Liver (tissue), 9 donors: ENCODE data around the gene CLDN5. TPM values are rescaled to one million over a fixed set of nuclear protein-coding genes. Genes with fewer than 3 reads are reported as not detected.

Experiments
- DNase-seq: peaks from one replicate; pipeline ENCODE4 v3.0.0-alpha.2; 2017; ENCODE audit warnings: low spot score
- H3K27ac ChIP-seq, 2 donors: one replicate each; pipeline ENCODE4 v1.7.0; 2013; ENCODE audit warnings: inconsistent platforms in 2 of 2, low read length in 2 of 2, control low read depth in 1 of 2, low read depth in 1 of 2, mild to moderate bottlenecking in 1 of 2
- H3K27me3 ChIP-seq, 4 donors: one replicate each; pipeline versions ENCODE4 v1.6.1 to v1.7.0; 2013; ENCODE audit warnings: low read length in 3 of 4, inconsistent platforms in 1 of 4, mild to moderate bottlenecking in 1 of 4, moderate library complexity in 1 of 4; ENCODE audit not compliant: control insufficient read depth in 4 of 4, insufficient read depth in 4 of 4
- H3K36me3 ChIP-seq, 4 donors: one replicate each; pipeline versions ENCODE4 v1.6.1 to v1.7.0; 2013; ENCODE audit warnings: low read length in 3 of 4, mild to moderate bottlenecking in 3 of 4, low read depth in 1 of 4, moderate library complexity in 1 of 4; ENCODE audit not compliant: control insufficient read depth in 4 of 4, insufficient read depth in 3 of 4
- H3K4me1 ChIP-seq, 4 donors: one replicate each; pipeline versions ENCODE4 v1.6.1 to v1.7.0; 2013; ENCODE audit warnings: low read length in 3 of 4, mild to moderate bottlenecking in 3 of 4, moderate library complexity in 1 of 4; ENCODE audit not compliant: control insufficient read depth in 4 of 4, insufficient read depth in 4 of 4
- H3K4me3 ChIP-seq, 3 donors: one replicate each; pipeline versions ENCODE4 v1.6.1 to v1.7.0; 2013; ENCODE audit warnings: low read length in 3 of 3, control low read depth in 1 of 3, low read depth in 1 of 3, mild to moderate bottlenecking in 1 of 3
- H3K9ac ChIP-seq, 2 donors: one replicate each; pipeline ENCODE4 v1.7.0; 2013; ENCODE audit warnings: low read length in 2 of 2, mild to moderate bottlenecking in 2 of 2, moderate library complexity in 2 of 2, control low read depth in 1 of 2, low read depth in 1 of 2
- H3K9me3 ChIP-seq, 4 donors: one replicate each; pipeline versions ENCODE4 v1.6.1 to v1.7.0; 2013; ENCODE audit warnings: low read length in 3 of 4; ENCODE audit not compliant: control insufficient read depth in 4 of 4
- EGR1 ChIP-seq, 2 donors: IDR thresholded peaks; 2 replicates each; pipeline ENCODE4 v1.6.1; 2016 to 2018; ENCODE audit warnings: antibody characterized with exemption in 2 of 2, low read depth in 2 of 2
- FOXA1 ChIP-seq: IDR thresholded peaks from 2 replicates; pipeline ENCODE4 v1.6.1; 2016; ENCODE audit warnings: antibody characterized with exemption
- FOXA2 ChIP-seq: IDR thresholded peaks from 2 replicates; pipeline ENCODE4 v1.6.1; 2016; ENCODE audit warnings: antibody characterized with exemption
- GABPA ChIP-seq, 2 donors: IDR thresholded peaks in 1 of 2; conservative IDR thresholded peaks in 1 of 2; 2 replicates each; pipeline ENCODE4 v1.6.1; 2016; ENCODE audit warnings: antibody characterized with exemption in 2 of 2, mild to moderate bottlenecking in 1 of 2, moderate library complexity in 1 of 2
- HNF4A ChIP-seq, 2 donors: conservative IDR thresholded peaks; 2 replicates each; pipeline ENCODE4 v1.6.1; 2016; ENCODE audit warnings: antibody characterized with exemption in 2 of 2, mild to moderate bottlenecking in 2 of 2
- JUND ChIP-seq, 2 donors: IDR thresholded peaks; 2 replicates each; pipeline ENCODE4 v1.6.1; 2016; ENCODE audit warnings: antibody characterized with exemption in 2 of 2
- NR2F2 ChIP-seq: IDR thresholded peaks from 2 replicates; pipeline ENCODE4 v1.6.1; 2016; ENCODE audit warnings: antibody characterized with exemption
- RAD21 ChIP-seq, 2 donors: IDR thresholded peaks; 2 replicates each; pipeline ENCODE4 v1.6.1; 2016; ENCODE audit warnings: antibody characterized with exemption in 2 of 2, mild to moderate bottlenecking in 2 of 2
- RXRA ChIP-seq, 2 donors: IDR thresholded peaks; 2 replicates each; pipeline ENCODE4 v1.6.1; 2017 to 2018; ENCODE audit warnings: antibody characterized with exemption in 2 of 2, mild to moderate bottlenecking in 1 of 2
- SP1 ChIP-seq: IDR thresholded peaks from 2 replicates; pipeline ENCODE4 v1.6.1; 2018; ENCODE audit warnings: antibody characterized with exemption, mild to moderate bottlenecking
- TAF1 ChIP-seq: conservative IDR thresholded peaks from 2 replicates; pipeline ENCODE4 v1.6.1; 2016; ENCODE audit warnings: antibody characterized with exemption, mild to moderate bottlenecking
- YY1 ChIP-seq: IDR thresholded peaks from 2 replicates; pipeline ENCODE4 v1.6.1; 2016; ENCODE audit warnings: antibody characterized with exemption, mild to moderate bottlenecking
- WGBS: extraction: QIAGEN DNeasy Blood & Tissue Kit; methylation state at CpG from one replicate; pipeline ENCODE4 v1.1.7; 2013; 5-methylcytosine and 5-hydroxymethylcytosine counted together
- polyA plus RNA-seq, 2 donors: library from polyadenylated mRNA; stranded (reverse) in 1 of 2; unstranded in 1 of 2; fragments of 200-250 nt in 1 of 2; fragments of >200 nt in 1 of 2; fragmentation: Nextera tagmentation in 1 of 2; extraction: Ambion mirVana in 1 of 2; gene quantifications; one replicate each; pipeline versions ENCODE4 v1.2.1 to v1.2.3, GENCODE V29; 2013 to 2015
- total RNA-seq, 2 donors: library from RNA; depleted of rRNA; stranded (reverse); fragments of >200 nt; gene quantifications; one replicate each; pipeline ENCODE4 v1.2.3, GENCODE V29; 2014
- TF ChIP-seq, protein P1 (sequence below): IDR thresholded peaks from 2 replicates; pipeline ENCODE4 v1.6.1; 2016; ENCODE audit warnings: antibody characterized with exemption, mild to moderate bottlenecking
- TF ChIP-seq, protein P2 (sequence below): IDR thresholded peaks from 2 replicates; pipeline ENCODE4 v1.6.1; 2016; ENCODE audit warnings: antibody characterized with exemption
- TF ChIP-seq, protein P3 (sequence below): fragments of 150-350 bp; IDR thresholded peaks from 2 replicates; pipeline ENCODE4 v1.5.1; 2017; ENCODE audit warnings: improper control_type of control experiment, low read depth, low read length; ENCODE audit not compliant: missing input control
- TF ChIP-seq, protein P4 (sequence below): IDR thresholded peaks from 2 replicates; pipeline ENCODE4 v1.6.1; 2016; ENCODE audit warnings: antibody characterized with exemption
- donor health status: healthy.
- donor health status: healthy.
- donor health status: healthy.
- donor health status: healthy.
- donor health status: healthy.

Gene CLDN5
- total and polyA plus RNA-seq, 4 donors, result 15.6 to 31.5 (median 22.4) TPM

DNA sequence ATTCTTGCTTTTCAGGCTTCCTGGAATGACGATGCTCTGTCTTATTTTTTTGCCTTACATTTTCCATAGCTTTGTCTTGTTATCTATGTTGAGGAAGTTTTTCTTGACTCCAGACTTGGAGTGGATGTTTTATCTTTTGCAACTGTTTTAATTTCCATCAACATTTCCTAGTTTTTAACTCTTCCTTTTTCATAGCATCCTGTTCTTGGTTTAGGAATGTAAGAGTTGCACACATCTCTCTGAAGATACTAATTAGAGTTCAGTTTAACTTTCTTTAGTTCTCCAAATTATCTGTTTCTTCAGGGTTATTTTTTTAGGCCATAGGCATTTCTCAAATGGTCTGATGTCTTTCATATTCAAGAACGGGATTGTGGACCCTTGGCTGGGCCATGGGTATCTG lies 10.4 kb downstream of the CLDN5 start:
- no peaks in the 10 kb centered on the region for H3K9me3 ChIP-seq
- H3K4me3 ChIP-seq, result no peak overlapping the region
- H3K36me3 ChIP-seq, result no peaks in the 10 kb centered on the region
- DNase-seq, result no peak
- TF ChIP-seq, protein P1, sequence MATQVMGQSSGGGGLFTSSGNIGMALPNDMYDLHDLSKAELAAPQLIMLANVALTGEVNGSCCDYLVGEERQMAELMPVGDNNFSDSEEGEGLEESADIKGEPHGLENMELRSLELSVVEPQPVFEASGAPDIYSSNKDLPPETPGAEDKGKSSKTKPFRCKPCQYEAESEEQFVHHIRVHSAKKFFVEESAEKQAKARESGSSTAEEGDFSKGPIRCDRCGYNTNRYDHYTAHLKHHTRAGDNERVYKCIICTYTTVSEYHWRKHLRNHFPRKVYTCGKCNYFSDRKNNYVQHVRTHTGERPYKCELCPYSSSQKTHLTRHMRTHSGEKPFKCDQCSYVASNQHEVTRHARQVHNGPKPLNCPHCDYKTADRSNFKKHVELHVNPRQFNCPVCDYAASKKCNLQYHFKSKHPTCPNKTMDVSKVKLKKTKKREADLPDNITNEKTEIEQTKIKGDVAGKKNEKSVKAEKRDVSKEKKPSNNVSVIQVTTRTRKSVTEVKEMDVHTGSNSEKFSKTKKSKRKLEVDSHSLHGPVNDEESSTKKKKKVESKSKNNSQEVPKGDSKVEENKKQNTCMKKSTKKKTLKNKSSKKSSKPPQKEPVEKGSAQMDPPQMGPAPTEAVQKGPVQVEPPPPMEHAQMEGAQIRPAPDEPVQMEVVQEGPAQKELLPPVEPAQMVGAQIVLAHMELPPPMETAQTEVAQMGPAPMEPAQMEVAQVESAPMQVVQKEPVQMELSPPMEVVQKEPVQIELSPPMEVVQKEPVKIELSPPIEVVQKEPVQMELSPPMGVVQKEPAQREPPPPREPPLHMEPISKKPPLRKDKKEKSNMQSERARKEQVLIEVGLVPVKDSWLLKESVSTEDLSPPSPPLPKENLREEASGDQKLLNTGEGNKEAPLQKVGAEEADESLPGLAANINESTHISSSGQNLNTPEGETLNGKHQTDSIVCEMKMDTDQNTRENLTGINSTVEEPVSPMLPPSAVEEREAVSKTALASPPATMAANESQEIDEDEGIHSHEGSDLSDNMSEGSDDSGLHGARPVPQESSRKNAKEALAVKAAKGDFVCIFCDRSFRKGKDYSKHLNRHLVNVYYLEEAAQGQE, result no peak
- TF ChIP-seq, protein P2, sequence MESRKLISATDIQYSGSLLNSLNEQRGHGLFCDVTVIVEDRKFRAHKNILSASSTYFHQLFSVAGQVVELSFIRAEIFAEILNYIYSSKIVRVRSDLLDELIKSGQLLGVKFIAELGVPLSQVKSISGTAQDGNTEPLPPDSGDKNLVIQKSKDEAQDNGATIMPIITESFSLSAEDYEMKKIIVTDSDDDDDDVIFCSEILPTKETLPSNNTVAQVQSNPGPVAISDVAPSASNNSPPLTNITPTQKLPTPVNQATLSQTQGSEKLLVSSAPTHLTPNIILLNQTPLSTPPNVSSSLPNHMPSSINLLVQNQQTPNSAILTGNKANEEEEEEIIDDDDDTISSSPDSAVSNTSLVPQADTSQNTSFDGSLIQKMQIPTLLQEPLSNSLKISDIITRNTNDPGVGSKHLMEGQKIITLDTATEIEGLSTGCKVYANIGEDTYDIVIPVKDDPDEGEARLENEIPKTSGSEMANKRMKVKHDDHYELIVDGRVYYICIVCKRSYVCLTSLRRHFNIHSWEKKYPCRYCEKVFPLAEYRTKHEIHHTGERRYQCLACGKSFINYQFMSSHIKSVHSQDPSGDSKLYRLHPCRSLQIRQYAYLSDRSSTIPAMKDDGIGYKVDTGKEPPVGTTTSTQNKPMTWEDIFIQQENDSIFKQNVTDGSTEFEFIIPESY, result no peak
- no peak for TF ChIP-seq JUND (IDR thresholded peaks at IDR 0.05)
- TF ChIP-seq, protein P3, sequence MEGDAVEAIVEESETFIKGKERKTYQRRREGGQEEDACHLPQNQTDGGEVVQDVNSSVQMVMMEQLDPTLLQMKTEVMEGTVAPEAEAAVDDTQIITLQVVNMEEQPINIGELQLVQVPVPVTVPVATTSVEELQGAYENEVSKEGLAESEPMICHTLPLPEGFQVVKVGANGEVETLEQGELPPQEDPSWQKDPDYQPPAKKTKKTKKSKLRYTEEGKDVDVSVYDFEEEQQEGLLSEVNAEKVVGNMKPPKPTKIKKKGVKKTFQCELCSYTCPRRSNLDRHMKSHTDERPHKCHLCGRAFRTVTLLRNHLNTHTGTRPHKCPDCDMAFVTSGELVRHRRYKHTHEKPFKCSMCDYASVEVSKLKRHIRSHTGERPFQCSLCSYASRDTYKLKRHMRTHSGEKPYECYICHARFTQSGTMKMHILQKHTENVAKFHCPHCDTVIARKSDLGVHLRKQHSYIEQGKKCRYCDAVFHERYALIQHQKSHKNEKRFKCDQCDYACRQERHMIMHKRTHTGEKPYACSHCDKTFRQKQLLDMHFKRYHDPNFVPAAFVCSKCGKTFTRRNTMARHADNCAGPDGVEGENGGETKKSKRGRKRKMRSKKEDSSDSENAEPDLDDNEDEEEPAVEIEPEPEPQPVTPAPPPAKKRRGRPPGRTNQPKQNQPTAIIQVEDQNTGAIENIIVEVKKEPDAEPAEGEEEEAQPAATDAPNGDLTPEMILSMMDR, result no peak
- TF ChIP-seq, protein P4, sequence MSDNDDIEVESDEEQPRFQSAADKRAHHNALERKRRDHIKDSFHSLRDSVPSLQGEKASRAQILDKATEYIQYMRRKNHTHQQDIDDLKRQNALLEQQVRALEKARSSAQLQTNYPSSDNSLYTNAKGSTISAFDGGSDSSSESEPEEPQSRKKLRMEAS, result no peak
- no peak for TF ChIP-seq RXRA (IDR thresholded peaks at IDR 0.05)
- TF ChIP-seq FOXA1, result no peak
- TF ChIP-seq HNF4A (conservative IDR thresholded peaks at IDR 0.05), result no peak
- TF ChIP-seq SP1, result no peak
- TF ChIP-seq NR2F2, result no peak
- no peak for TF ChIP-seq YY1
- H3K27me3 ChIP-seq, result no peaks in the 10 kb centered on the region
- H3K9ac ChIP-seq, result no peak overlapping the region
- no peaks in the 10 kb centered on the region for H3K4me1 ChIP-seq
- no peak overlapping the region for H3K27ac ChIP-seq
- 51% methylated on average over 2 of the region's 2 CpGs for WGBS

DNA sequence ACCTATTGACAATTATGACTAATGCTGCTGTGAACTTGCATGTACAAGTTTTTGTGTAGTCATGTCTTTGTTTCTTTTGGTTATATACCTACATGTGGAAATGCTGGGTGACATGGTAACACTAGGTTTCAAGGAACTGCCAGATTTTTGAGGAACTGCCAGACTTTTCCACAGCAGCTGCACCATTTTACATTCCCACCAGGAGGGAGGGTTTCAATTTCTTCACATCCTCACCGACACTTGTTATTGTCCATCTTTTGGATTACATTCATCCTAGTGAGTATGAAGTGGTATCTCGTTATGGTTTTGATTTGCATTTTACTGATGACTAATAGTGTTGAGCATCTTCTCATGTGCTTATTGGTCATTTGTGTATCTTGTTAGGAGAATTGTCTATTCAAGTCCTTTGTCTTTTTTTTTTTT lies 13.3 kb downstream of the CLDN5 start:
- Histone ChIP-seq H3K9ac (no peak overlapping the region), H3K4me3 (no peak overlapping the region), H3K36me3 (no peaks in the 10 kb centered on the region), H3K27me3 (no peaks in the 10 kb centered on the region), H3K9me3 (no peaks in the 10 kb centered on the region), H3K27ac (no peak overlapping the region), H3K4me1 (no peaks in the 10 kb centered on the region)
- DNase-seq, result no peak
- WGBS, result 98% methylated on average over 2 of the region's 2 CpGs
- TF ChIP-seq, protein P4, result no peak
- TF ChIP-seq YY1 (no peak), RXRA (IDR thresholded peaks at IDR 0.05) (no peak), EGR1 (IDR thresholded peaks at IDR 0.05; ENCODE audit: low read depth in 2 of 2) (no peak), NR2F2 (no peak), GABPA (IDR thresholded peaks at IDR 0.05 in 1 of 2, conservative IDR thresholded peaks at IDR 0.05 in 1 of 2) (no peak), HNF4A (conservative IDR thresholded peaks at IDR 0.05) (no peak), FOXA2 (no peak), JUND (IDR thresholded peaks at IDR 0.05) (no peak), SP1 (no peak), RAD21 (IDR thresholded peaks at IDR 0.05) (no peak), FOXA1 (no peak), TAF1 (no peak)
- TF ChIP-seq, protein P1, result no peak
- TF ChIP-seq, protein P2, result no peak
